ENCODE results near the gene PHTF2. TPM values are rescaled to one million over a fixed set of nuclear protein-coding genes. Genes with fewer than 3 reads are reported as not detected.

The PHTF2 gene
- total RNA-seq, 4 donors from 2014 or later, result 8.6 to 54.5 (median 14.5) TPM

GRCh38 chr7:77980087-77980713 is 181.6 kb downstream of the PHTF2 start:
- Histone ChIP-seq H3K4me3 (no peak overlapping the region), H3K9me3 (no peaks in the 10 kb centered on the region), H3K27ac (no peak overlapping the region), H3K4me1 (no peaks in the 10 kb centered on the region), H3K27me3 (no peaks in the 10 kb centered on the region), H3K36me3 (no peaks in the 10 kb centered on the region)
- TF ChIP-seq CTCF (IDR thresholded peaks at IDR 0.05) (no peak), POLR2A (IDR thresholded peaks at IDR 0.05) (no peak)
- no peak for DNase-seq

GRCh38 chr7:77982926-77983550 is 184.5 kb downstream of the PHTF2 start:
- no peaks in the 10 kb centered on the region for H3K27me3 ChIP-seq
- no peaks in the 10 kb centered on the region for H3K4me1 ChIP-seq
- TF ChIP-seq CTCF (IDR thresholded peaks at IDR 0.05) (no peak), POLR2A (IDR thresholded peaks at IDR 0.05) (no peak)
- H3K36me3 ChIP-seq, result no peaks in the 10 kb centered on the region
- no peak overlapping the region for H3K4me3 ChIP-seq
- H3K27ac ChIP-seq, result no peak overlapping the region
- H3K9me3 ChIP-seq, result no peaks in the 10 kb centered on the region
- DNase-seq, result no peak

- Histone ChIP-seq H3K36me3 (no peaks in the 10 kb centered on the region), H3K4me3 (no peak overlapping the region), H3K4me1 (no peaks in the 10 kb centered on the region), H3K27ac (no peak overlapping the region), H3K27me3 (no peaks in the 10 kb centered on the region), H3K9me3 (no peaks in the 10 kb centered on the region)
- TF ChIP-seq POLR2A (IDR thresholded peaks at IDR 0.05) (no peak), CTCF (IDR thresholded peaks at IDR 0.05) (no peak)
- DNase-seq, result no peak
Observed at GRCh38 chr7:77983973-77984372, 185.4 kb downstream of the PHTF2 start.

GRCh38 chr7:77985232-77985973 is 186.8 kb downstream of the PHTF2 start:
- H3K9me3 ChIP-seq, result no peaks in the 10 kb centered on the region
- H3K27me3 ChIP-seq, result no peaks in the 10 kb centered on the region
- TF ChIP-seq CTCF (IDR thresholded peaks at IDR 0.05) (no peak), POLR2A (IDR thresholded peaks at IDR 0.05) (no peak)
- no peak for DNase-seq
- H3K27ac ChIP-seq, result no peak overlapping the region
- no peak overlapping the region for H3K4me3 ChIP-seq
- no peaks in the 10 kb centered on the region for H3K36me3 ChIP-seq
- H3K4me1 ChIP-seq, result no peaks in the 10 kb centered on the region

GRCh38 chr7:77985974-77986339 is 187.4 kb downstream of the PHTF2 start:
- no peaks in the 10 kb centered on the region for H3K9me3 ChIP-seq
- no peak for DNase-seq

More at GRCh38 chr7:77985974-77986339, 187.4 kb downstream of the PHTF2 start:
- Histone ChIP-seq H3K4me1 (no peaks in the 10 kb centered on the region), H3K27ac (no peak overlapping the region), H3K27me3 (no peaks in the 10 kb centered on the region), H3K36me3 (no peaks in the 10 kb centered on the region), H3K4me3 (no peak overlapping the region)
- TF ChIP-seq CTCF (IDR thresholded peaks at IDR 0.05), result no peak
- TF ChIP-seq POLR2A (IDR thresholded peaks at IDR 0.05), result no peak

Measured in Peyer's patch (tissue), 4 donors.